ENCODE data around the gene HOXA3.

The HOXA3 gene

DNA sequence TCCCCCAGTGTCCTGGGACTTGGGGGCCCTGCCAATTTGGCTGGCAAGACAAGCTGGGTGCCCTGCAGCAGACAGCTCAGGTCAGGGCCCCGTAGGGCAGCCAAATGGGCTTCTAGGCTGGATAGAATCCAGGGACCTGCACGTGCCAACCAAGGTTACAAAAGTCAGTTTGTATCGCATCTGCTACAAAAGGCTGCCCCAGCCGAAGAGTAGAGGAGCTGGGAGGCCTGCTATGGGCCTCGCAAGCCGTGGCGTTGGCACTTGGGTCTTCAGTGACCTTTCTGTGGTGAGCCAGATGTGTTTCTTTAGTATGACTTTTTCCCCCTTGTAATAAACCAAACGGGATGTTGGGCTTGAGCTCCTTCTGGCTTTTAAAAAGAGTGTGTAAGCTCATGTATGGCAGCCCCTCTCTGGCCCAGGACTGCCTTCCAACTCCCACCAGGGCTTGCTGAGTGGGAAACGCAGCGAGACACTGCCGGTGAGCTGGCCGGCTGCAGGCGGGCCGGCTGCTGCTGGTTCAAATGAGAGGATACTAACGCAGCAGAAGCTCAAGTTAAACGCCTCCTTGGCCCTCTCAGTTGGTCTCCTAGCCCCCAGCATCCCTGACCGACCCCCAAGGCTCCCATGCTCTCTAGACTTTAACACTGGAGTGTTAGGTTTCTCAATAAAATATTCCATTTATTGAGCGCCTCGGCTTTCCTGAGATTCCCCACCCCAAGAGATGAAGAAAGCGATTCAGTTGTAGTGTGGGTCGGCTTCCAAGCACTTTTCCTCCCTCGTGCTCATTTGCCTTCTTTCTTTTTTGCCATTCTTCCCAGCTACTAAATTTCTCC lies 24.8 kb upstream of the HOXA3 start:
- H3K4me3 ChIP-seq (replicated peaks; ENCODE audit: insufficient read depth, low read length) = no peak overlapping the region
- peaks cover 45% of the 10 kb centered on the region for H3K27me3 ChIP-seq (ENCODE audit: insufficient read depth, poor library complexity, severe bottlenecking)
- TF ChIP-seq POLR2AphosphoS5 (IDR thresholded peaks at IDR 0.05; ENCODE audit: low read depth) (no peak), GABPA (IDR thresholded peaks at IDR 0.05; ENCODE audit: low read depth) (no peak), SPI1 (IDR thresholded peaks at IDR 0.05; ENCODE audit: borderline replicate concordance, low read depth) (no peak)
- TF ChIP-seq, protein P1, sequence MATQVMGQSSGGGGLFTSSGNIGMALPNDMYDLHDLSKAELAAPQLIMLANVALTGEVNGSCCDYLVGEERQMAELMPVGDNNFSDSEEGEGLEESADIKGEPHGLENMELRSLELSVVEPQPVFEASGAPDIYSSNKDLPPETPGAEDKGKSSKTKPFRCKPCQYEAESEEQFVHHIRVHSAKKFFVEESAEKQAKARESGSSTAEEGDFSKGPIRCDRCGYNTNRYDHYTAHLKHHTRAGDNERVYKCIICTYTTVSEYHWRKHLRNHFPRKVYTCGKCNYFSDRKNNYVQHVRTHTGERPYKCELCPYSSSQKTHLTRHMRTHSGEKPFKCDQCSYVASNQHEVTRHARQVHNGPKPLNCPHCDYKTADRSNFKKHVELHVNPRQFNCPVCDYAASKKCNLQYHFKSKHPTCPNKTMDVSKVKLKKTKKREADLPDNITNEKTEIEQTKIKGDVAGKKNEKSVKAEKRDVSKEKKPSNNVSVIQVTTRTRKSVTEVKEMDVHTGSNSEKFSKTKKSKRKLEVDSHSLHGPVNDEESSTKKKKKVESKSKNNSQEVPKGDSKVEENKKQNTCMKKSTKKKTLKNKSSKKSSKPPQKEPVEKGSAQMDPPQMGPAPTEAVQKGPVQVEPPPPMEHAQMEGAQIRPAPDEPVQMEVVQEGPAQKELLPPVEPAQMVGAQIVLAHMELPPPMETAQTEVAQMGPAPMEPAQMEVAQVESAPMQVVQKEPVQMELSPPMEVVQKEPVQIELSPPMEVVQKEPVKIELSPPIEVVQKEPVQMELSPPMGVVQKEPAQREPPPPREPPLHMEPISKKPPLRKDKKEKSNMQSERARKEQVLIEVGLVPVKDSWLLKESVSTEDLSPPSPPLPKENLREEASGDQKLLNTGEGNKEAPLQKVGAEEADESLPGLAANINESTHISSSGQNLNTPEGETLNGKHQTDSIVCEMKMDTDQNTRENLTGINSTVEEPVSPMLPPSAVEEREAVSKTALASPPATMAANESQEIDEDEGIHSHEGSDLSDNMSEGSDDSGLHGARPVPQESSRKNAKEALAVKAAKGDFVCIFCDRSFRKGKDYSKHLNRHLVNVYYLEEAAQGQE (IDR thresholded peaks at IDR 0.05; ENCODE audit: insufficient replicate concordance, low read depth) = no peak
- TF ChIP-seq, protein P2, sequence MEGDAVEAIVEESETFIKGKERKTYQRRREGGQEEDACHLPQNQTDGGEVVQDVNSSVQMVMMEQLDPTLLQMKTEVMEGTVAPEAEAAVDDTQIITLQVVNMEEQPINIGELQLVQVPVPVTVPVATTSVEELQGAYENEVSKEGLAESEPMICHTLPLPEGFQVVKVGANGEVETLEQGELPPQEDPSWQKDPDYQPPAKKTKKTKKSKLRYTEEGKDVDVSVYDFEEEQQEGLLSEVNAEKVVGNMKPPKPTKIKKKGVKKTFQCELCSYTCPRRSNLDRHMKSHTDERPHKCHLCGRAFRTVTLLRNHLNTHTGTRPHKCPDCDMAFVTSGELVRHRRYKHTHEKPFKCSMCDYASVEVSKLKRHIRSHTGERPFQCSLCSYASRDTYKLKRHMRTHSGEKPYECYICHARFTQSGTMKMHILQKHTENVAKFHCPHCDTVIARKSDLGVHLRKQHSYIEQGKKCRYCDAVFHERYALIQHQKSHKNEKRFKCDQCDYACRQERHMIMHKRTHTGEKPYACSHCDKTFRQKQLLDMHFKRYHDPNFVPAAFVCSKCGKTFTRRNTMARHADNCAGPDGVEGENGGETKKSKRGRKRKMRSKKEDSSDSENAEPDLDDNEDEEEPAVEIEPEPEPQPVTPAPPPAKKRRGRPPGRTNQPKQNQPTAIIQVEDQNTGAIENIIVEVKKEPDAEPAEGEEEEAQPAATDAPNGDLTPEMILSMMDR (IDR thresholded peaks at IDR 0.05; ENCODE audit: insufficient read depth, low read length) = no peak
- H3K27ac ChIP-seq (replicated peaks) = no peak overlapping the region
- no peak for DNase-seq (ENCODE audit: low read depth in 1 of 2, low spot score in 1 of 2)

DNA sequence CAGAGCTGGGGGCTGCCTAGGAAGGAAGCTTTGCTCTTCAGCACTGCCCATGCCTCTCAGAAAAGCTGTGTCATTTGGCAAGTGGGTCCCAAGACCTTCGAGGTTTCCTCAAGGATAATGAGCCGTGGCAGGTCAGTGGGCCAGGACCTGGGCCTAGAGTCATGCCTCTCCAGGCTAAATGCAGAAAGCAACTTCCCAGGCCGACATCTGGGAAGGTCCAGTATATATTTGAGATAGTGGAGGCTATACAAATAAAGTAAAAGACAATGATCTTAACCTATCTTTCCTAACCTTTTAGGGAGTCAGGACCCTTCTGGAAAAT lies 24.1 kb upstream of the HOXA3 start:
- peaks cover 50% of the 10 kb centered on the region for H3K27me3 ChIP-seq (ENCODE audit: insufficient read depth, poor library complexity, severe bottlenecking)
- TF ChIP-seq POLR2AphosphoS5 (IDR thresholded peaks at IDR 0.05; ENCODE audit: low read depth) (no peak), SPI1 (IDR thresholded peaks at IDR 0.05; ENCODE audit: borderline replicate concordance, low read depth) (no peak), GABPA (IDR thresholded peaks at IDR 0.05; ENCODE audit: low read depth) (no peak)
- TF ChIP-seq, protein P2 (IDR thresholded peaks at IDR 0.05; ENCODE audit: insufficient read depth, low read length) = no peak
- TF ChIP-seq, protein P1 (IDR thresholded peaks at IDR 0.05; ENCODE audit: insufficient replicate concordance, low read depth) = no peak
- no peak overlapping the region for H3K27ac ChIP-seq (replicated peaks)
- no peak for DNase-seq (ENCODE audit: low read depth in 1 of 2, low spot score in 1 of 2)
- H3K4me3 ChIP-seq (replicated peaks; ENCODE audit: insufficient read depth, low read length) = no peak overlapping the region

DNA sequence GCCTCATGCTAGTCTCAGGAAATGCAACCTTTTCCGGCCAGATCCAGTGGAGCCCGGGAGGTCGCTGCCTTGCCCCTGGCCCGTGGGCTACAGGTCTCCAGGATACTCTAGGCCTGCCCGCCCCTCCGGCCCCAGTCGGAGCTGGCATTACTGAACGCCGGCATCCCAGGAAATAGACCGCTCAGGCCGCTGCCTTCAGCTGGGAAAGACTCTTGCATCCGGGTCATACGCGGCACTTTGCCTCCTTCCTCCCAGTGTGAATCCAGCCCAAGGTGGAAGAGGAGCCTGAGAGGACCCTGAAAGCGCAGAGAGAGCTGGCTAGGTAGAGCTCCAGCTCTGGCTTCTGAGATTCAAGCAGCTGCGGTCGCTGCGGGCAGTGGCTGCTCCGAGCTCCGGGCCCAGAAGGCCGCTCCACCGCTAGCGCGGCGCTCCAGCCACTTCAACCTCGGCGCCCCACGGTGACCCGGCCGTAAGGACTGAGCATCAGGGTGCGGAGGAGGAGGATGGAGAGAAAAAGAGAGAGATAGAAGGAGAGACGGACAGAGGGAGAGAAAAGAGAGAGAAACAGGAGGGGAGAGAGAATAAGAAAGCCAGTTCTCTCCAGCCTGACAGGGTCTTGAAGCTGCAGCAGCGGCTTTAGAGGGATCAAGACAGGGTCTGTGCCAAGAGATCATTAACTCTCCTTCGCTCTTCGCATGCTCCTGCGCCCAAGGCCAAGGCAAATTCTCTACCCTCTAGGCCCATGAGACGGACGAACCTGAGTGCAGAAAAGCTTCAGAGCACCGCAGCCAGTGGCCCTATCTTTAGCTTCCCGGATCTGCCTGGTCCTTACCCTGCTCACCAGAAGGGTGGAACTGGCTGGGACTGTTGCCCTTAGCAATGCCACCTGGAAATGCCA lies 23.5 kb upstream of the HOXA3 start:
- TF ChIP-seq GABPA (IDR thresholded peaks at IDR 0.05; ENCODE audit: low read depth) = no peak
- TF ChIP-seq SPI1 (IDR thresholded peaks at IDR 0.05; ENCODE audit: borderline replicate concordance, low read depth) = no peak
- TF ChIP-seq, protein P1 (IDR thresholded peaks at IDR 0.05; ENCODE audit: insufficient replicate concordance, low read depth) = no peak
- TF ChIP-seq, protein P2 (IDR thresholded peaks at IDR 0.05; ENCODE audit: insufficient read depth, low read length) = no peak
- no peak for TF ChIP-seq POLR2AphosphoS5 (IDR thresholded peaks at IDR 0.05; ENCODE audit: low read depth)
- Histone ChIP-seq H3K27me3 (ENCODE audit: insufficient read depth, poor library complexity, severe bottlenecking) (peaks cover 50% of the 10 kb centered on the region), H3K27ac (replicated peaks) (no peak overlapping the region), H3K4me3 (replicated peaks; ENCODE audit: insufficient read depth, low read length) (no peak overlapping the region)
- DNase-seq (ENCODE audit: low read depth in 1 of 2, low spot score in 1 of 2) = no peak

All from HL-60 (cell line).